Lower leg skin (tissue), 3 donors: ENCODE results near the gene TSHZ2.

Source experiments
- POLR2A ChIP-seq, 2 donors: fragments of 450-650 bp; IDR thresholded peaks; one replicate each; pipeline ENCODE4 v1.6.1; 2016 to 2017; ENCODE audit warnings: antibody characterized with exemption in 2 of 2, mild to moderate bottlenecking in 1 of 2, moderate library complexity in 1 of 2
- TF ChIP-seq, protein P1 (sequence below), 3 donors: fragments of 450-650 bp; IDR thresholded peaks; one replicate each; pipeline ENCODE4 v1.5.1; 2016; ENCODE audit warnings: antibody characterized with exemption in 3 of 3, mild to moderate bottlenecking in 3 of 3, moderate library complexity in 2 of 3

DNA sequence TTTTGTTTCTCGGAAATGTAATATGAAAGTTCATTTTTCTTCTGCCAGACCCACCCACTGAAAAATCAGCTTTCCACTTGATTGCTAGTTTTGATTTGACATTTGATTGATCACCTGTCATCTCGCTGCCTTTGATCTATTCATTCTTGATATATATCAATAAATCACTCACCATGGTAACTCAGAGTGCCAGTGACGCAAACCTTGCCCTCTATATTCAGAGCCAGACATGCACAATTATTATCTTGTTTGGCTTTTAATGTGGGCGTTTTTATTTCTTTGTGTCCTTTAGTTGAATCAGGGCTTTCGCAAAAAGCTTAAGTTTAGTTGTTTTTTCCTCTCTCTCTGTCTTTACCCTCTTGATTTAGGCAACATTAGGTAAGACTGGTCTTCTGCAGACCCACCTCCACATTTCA is 2.0 kb downstream of the TSHZ2 start:
- TF ChIP-seq, protein P1, sequence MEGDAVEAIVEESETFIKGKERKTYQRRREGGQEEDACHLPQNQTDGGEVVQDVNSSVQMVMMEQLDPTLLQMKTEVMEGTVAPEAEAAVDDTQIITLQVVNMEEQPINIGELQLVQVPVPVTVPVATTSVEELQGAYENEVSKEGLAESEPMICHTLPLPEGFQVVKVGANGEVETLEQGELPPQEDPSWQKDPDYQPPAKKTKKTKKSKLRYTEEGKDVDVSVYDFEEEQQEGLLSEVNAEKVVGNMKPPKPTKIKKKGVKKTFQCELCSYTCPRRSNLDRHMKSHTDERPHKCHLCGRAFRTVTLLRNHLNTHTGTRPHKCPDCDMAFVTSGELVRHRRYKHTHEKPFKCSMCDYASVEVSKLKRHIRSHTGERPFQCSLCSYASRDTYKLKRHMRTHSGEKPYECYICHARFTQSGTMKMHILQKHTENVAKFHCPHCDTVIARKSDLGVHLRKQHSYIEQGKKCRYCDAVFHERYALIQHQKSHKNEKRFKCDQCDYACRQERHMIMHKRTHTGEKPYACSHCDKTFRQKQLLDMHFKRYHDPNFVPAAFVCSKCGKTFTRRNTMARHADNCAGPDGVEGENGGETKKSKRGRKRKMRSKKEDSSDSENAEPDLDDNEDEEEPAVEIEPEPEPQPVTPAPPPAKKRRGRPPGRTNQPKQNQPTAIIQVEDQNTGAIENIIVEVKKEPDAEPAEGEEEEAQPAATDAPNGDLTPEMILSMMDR (IDR thresholded peaks at IDR 0.05) = no peak
- TF ChIP-seq POLR2A (IDR thresholded peaks at IDR 0.05) = no peak
